KMS-11 (cell line): Measurements from ENCODE around the gene HAL.

Experiments
- H2AFZ ChIP-seq: fragments of 200-600 bp; sonication (generic); 2 replicates; pipeline ENCODE4 v1.6.1; 2016; ENCODE audit warnings: antibody characterized with exemption, mixed run types, low read depth
- H3K27ac ChIP-seq: fragments of 200-600 bp; sonication (generic); 2 replicates; pipeline ENCODE4 v1.6.1; 2016; ENCODE audit warnings: mild to moderate bottlenecking, mixed run types
- H3K27me3 ChIP-seq: fragments of 200-600 bp; sonication (generic); 2 replicates; pipeline ENCODE4 v1.6.1; 2017; ENCODE audit warnings: mild to moderate bottlenecking, low read depth, mixed run types, moderate library complexity; ENCODE audit not compliant: insufficient read depth
- H3K36me3 ChIP-seq: fragments of 200-600 bp; sonication (generic); 2 replicates; pipeline ENCODE4 v1.6.1; 2017; ENCODE audit warnings: mild to moderate bottlenecking, mixed run types; ENCODE audit not compliant: insufficient read depth
- H3K4me1 ChIP-seq: fragments of 200-600 bp; sonication (generic); 2 replicates; pipeline ENCODE4 v1.6.1; 2016; ENCODE audit warnings: mild to moderate bottlenecking, low read depth, mixed run types; ENCODE audit not compliant: poor library complexity, severe bottlenecking
- H3K4me2 ChIP-seq: fragments of 200-600 bp; sonication (generic); 2 replicates; pipeline ENCODE4 v1.7.0; 2016; ENCODE audit warnings: mild to moderate bottlenecking, mixed run types
- H3K4me3 ChIP-seq: fragments of 200-600 bp; sonication (generic); IDR thresholded peaks from 2 replicates; pipeline ENCODE4 v1.6.1; 2017; ENCODE audit warnings: low read depth, low read length, mixed read lengths; ENCODE audit not compliant: insufficient read depth
- H3K79me2 ChIP-seq: fragments of 200-600 bp; sonication (generic); 2 replicates; pipeline ENCODE4 v1.6.1; 2016; ENCODE audit warnings: low read depth, mixed run types; ENCODE audit not compliant: insufficient read depth
- H3K9ac ChIP-seq: fragments of 200-600 bp; sonication (generic); 2 replicates; pipeline ENCODE4 v1.6.1; 2016; ENCODE audit warnings: mild to moderate bottlenecking, mixed run types
- H4K20me1 ChIP-seq: fragments of 200-600 bp; sonication (generic); 2 replicates; pipeline ENCODE4 v1.6.1; 2016; ENCODE audit warnings: mild to moderate bottlenecking, mixed run types; ENCODE audit not compliant: insufficient read depth
- CTCF ChIP-seq: fragments of 200-600 bp; sonication (generic); conservative IDR thresholded peaks from 2 replicates; pipeline ENCODE4 v1.6.1; 2017; ENCODE audit warnings: low read depth, mild to moderate bottlenecking, antibody characterized with exemption, low read length, moderate library complexity, mixed read lengths

Gene HAL

DNA sequence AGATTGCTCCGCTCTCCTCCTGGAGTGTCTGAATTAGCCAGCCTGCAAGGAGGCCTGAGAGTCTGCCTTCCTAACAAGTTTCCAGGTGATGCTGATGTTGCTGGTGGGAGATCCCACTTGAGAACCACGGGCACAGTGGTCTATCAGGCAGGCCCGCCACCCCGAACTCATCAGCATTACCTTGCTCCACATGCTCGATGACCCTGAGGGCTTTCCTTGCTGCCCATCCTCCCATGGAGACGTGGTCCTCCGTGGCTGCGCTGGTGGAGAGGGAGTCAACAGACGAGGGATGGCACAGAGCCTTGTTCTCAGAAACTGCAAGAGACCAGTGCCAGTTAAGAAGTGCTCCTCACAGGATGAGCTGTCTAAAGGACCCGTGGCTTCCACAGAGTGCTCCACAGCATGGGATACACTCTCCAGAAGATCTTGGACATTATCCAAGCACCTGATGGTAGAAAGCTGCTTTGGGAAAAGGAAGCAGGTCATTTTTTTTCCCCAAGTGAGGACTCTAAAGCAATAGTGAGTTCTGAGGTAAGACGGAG lies 18.3 kb downstream of the HAL start:
- Histone ChIP-seq H2AFZ (no peak overlapping the region), H3K9ac (no peak overlapping the region), H3K4me2 (no peak overlapping the region), H3K27me3 (no peaks in the 10 kb centered on the region), H3K79me2 (no peaks in the 10 kb centered on the region), H3K36me3 (no peaks in the 10 kb centered on the region), H3K27ac (no peak overlapping the region), H3K4me1 (peaks cover 17% of the 10 kb centered on the region), H3K4me3 (no peak overlapping the region), H4K20me1 (no peaks in the 10 kb centered on the region)
- TF ChIP-seq CTCF = no peak

- no peak overlapping the region for H3K27ac ChIP-seq
- no peak overlapping the region for H3K9ac ChIP-seq
- H3K36me3 ChIP-seq = no peaks in the 10 kb centered on the region
- H4K20me1 ChIP-seq = no peaks in the 10 kb centered on the region
- H2AFZ ChIP-seq = no peak overlapping the region
- peaks cover 25% of the 10 kb centered on the region for H3K4me1 ChIP-seq
- no peak for TF ChIP-seq CTCF
- no peaks in the 10 kb centered on the region for H3K27me3 ChIP-seq
- no peak overlapping the region for H3K4me3 ChIP-seq
- H3K4me2 ChIP-seq = no peak overlapping the region
- no peaks in the 10 kb centered on the region for H3K79me2 ChIP-seq
Observed at GRCh38 chr12:95976416-95976832, 19.7 kb downstream of the HAL start.

DNA sequence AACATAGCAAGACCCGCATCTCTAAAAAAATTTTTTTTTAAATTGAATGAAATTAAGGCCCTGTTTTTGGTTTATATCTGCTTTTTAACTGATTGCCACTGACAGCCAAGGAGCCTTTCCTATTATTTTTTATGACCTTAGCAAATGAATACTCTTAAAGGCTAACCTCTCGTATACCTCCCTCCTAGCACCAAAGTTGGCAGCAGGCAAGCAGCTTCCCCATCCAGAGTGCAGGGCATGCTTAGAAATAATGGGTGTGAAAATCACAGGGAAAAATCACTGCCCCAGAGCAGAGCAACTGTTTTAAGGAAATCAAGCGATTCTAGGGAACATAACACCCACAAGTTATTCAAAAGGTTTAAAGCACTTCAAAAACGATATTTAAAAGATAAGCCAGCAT lies 20.7 kb downstream of the HAL start:
- no peak overlapping the region for H2AFZ ChIP-seq
- no peak overlapping the region for H3K9ac ChIP-seq
- no peaks in the 10 kb centered on the region for H3K79me2 ChIP-seq
- H3K4me3 ChIP-seq = no peak overlapping the region
- H4K20me1 ChIP-seq = no peaks in the 10 kb centered on the region
- H3K4me1 ChIP-seq = peaks cover 25% of the 10 kb centered on the region
- H3K36me3 ChIP-seq = no peaks in the 10 kb centered on the region
- H3K4me2 ChIP-seq = no peak overlapping the region
- TF ChIP-seq CTCF = no peak
- no peaks in the 10 kb centered on the region for H3K27me3 ChIP-seq
- H3K27ac ChIP-seq = no peak overlapping the region

DNA sequence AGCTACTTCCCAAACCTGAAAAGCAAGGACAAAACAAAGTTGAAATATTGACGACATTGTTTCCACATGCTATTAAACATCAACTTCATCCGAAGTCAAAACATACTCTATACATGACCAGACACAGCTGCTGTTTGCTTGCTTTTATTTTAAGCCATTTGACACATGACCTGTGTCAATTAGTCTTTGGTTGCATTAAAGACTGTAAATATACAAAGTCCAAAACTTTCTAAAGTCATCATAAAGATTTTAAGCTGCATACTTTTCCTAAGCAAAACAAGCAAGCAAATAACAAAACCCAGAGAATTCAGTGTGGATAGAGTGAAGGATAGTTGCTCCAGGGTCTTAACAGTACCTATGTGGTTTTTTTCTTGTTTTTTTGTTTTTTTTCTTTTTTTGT lies 21.8 kb downstream of the HAL start:
- Histone ChIP-seq H3K27me3 (no peaks in the 10 kb centered on the region), H3K9ac (no peak overlapping the region), H3K36me3 (no peaks in the 10 kb centered on the region), H3K27ac (no peak overlapping the region), H3K4me1 (peaks cover 25% of the 10 kb centered on the region), H3K79me2 (no peaks in the 10 kb centered on the region), H2AFZ (no peak overlapping the region), H3K4me3 (no peak overlapping the region), H3K4me2 (no peak overlapping the region), H4K20me1 (no peaks in the 10 kb centered on the region)
- TF ChIP-seq CTCF = no peak
